Retinal pigment epithelial cell (primary cell): ENCODE measurements around the gene QRFP.
"Not testable (repeated sequence)": the region's sequence is repeated elsewhere in the genome, so short reads cannot be mapped to it uniquely, and the experiment has no call there.

ENCODE experiments used
- DNase-seq: peaks from one replicate; pipeline ENCODE4 v3.0.0-alpha.2; 2010; ENCODE audit warnings: low read depth
- H3K4me3 ChIP-seq: 2 replicates; pipeline ENCODE4 v1.5.1; 2011; ENCODE audit warnings: mild to moderate bottlenecking, low read length, control low read depth, moderate library complexity
- TF ChIP-seq, protein P1 (sequence below): conservative IDR thresholded peaks from 2 replicates; pipeline ENCODE4 v1.5.1; 2011; ENCODE audit warnings: low read depth, low read length, control low read depth, inconsistent platforms

The QRFP gene

DNA sequence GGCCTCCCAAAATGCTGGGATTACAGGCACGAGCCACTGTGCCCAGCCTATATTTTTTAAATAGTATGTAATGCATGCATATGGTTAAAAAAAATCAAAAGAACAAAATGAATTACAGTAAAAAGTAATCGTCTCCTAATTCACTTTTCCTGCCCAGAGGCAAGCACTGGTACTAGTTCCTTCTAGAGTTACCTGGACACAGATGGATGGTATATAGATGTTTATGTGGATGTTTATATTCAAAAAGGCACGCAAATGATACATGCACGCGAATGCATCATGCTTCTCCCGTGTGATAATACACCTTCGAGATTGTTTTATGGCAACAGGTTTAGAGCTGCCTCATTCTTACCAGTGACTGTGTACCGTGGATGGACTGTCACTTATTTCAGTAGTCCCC, 40.1 kb downstream of the QRFP start:
- TF ChIP-seq, protein P1, sequence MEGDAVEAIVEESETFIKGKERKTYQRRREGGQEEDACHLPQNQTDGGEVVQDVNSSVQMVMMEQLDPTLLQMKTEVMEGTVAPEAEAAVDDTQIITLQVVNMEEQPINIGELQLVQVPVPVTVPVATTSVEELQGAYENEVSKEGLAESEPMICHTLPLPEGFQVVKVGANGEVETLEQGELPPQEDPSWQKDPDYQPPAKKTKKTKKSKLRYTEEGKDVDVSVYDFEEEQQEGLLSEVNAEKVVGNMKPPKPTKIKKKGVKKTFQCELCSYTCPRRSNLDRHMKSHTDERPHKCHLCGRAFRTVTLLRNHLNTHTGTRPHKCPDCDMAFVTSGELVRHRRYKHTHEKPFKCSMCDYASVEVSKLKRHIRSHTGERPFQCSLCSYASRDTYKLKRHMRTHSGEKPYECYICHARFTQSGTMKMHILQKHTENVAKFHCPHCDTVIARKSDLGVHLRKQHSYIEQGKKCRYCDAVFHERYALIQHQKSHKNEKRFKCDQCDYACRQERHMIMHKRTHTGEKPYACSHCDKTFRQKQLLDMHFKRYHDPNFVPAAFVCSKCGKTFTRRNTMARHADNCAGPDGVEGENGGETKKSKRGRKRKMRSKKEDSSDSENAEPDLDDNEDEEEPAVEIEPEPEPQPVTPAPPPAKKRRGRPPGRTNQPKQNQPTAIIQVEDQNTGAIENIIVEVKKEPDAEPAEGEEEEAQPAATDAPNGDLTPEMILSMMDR, result no peak
- DNase-seq, result no peak
- H3K4me3 ChIP-seq, result no peak overlapping the region

DNA sequence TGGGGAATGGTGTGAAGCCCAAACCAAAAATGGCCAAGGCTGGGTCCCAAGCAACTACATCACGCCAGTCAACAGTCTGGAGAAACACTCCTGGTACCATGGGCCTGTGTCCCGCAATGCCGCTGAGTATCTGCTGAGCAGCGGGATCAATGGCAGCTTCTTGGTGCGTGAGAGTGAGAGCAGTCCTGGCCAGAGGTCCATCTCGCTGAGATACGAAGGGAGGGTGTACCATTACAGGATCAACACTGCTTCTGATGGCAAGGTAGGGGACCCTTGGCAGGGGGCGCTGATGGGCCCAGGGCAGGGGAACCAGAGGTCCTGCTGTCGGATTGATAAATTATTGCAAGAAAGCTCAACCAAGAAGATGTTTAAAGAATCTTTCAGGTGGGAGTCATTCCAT, 41.8 kb downstream of the QRFP start:
- DNase-seq, result no peak
- TF ChIP-seq, protein P1, result no peak
- H3K4me3 ChIP-seq, result no peak overlapping the region

DNA sequence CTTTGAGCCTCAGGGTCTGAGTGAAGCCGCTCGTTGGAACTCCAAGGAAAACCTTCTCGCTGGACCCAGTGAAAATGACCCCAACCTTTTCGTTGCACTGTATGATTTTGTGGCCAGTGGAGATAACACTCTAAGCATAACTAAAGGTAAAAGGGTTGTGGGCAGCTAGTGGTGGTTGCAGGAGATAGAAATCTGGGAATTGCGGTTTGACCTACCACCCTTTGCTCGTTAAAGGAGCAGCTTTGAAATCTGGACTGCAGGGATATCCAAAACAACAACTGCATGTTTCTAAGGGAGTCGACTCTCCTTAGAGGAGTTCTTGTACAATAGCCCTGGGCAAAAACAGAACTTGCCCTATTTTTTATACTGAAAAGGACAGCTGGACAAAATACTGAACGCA, 42.5 kb downstream of the QRFP start:
- TF ChIP-seq, protein P1, result no peak
- DNase-seq, result no peak
- H3K4me3 ChIP-seq, result no peak overlapping the region

DNA sequence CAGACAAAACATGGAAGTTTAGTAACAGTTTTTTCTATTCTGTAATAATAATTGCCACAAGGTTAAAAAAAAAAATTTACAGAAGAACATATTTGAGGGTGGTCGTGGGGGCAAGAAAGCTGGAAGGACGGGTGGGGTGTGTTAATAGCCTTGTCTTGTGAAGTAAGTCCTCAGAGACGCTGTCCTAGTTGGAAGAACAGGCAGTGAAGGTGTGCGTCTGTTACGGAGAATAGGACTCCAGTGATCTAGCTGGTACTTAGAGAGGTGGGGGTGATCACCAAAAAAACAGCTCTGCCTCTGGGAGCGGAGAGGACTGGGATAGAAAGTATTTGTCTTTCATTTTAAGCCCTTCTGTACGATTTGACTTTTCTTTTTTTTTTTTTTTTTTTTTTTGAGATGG, 43.8 kb downstream of the QRFP start:
- TF ChIP-seq, protein P1, result no peak
- DNase-seq, result no peak
- no peak overlapping the region for H3K4me3 ChIP-seq

DNA sequence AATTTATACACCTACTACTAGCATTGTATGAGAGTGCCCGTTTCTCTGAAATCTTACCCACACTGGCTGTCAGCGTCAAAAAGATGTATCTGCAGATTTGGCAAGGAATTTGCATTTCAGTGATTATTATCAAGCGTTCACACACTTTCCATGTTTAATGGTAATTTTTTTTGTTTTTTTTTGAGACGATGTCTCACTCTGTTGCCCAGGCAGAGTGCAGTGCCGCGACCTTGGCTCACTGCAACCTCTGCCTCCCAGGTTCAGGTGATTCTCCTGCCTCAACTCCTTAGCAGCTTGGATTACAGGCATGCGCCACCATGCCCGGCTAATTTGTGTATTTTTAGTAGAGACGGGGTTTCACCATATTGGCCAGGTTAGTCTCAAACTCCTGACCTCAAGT, 47.3 kb downstream of the QRFP start:
- TF ChIP-seq, protein P1, result no peak
- no peak overlapping the region for H3K4me3 ChIP-seq
- no peak for DNase-seq

DNA sequence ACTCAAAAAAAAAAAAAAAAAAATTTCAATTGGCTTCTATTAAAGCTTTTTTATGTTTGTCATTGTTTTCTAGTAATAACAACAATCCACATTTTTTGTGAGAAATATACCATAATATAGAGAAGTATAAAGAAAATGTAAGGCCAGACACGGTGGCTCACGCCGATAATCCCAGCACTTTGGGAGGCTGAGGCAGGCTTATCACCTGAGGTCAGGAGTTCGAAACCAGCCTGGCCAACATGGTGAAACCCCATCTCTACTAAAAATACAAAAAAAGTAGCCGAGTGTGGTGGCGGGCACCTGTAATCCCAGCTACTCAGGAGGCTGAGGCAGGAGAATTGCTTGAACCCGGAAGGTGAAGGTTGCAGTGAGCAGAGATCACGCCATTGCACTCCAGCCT, 48.1 kb downstream of the QRFP start:
- not testable (repeated sequence) for H3K4me3 ChIP-seq, DNase-seq

DNA sequence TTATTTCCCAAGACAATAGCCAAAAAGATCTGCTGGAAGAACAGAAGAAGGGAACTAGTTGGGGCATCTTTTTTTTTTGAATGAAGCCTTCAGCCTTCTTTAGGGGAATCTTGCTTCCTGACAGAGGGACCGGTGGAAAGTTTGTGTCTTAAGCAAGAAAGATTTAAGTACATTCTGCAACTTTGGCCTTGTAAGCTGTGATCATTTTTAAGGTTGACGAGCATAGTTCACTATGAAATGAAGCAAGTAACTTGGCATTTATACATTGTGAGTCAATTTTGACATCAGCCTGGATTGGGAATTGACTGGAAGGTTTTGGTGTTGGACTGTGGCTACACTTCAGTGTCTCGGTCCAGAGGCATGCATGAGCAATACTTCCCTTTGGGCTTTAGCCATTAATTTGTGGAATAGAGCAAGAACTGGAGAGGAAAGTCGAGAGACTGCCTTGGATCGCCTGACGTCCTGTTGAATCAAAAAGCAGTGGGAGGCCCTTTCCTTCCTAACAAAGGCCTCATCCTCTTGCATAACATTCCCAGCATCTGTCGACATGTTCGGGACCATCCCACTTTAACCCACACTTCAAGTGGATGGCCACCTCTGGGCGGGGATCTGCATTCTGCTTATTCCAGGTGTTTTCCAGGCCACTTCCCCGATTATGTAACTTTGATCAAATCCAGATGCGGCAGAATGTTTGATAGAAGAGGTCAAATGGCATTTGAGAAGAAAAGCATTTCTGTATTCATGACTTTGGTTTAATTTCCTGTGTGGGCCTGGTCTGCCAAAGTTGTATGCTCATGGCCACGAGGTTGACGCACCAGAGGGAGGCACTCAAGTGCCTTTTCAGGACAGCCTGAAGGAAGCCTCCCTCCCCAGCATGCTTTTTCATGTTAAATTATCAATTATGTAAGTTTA, 49.0 kb downstream of the QRFP start:
- TF ChIP-seq, protein P1, result no peak
- no peak for DNase-seq
- no peak overlapping the region for H3K4me3 ChIP-seq
